GM18867 (cell line): ENCODE results near the gene GLTP.
"Not testable (repeated sequence)": the region's sequence is repeated elsewhere in the genome, so short reads cannot be mapped to it uniquely, and the experiment has no call there.

Experiments used
- ATAC-seq: cut with Tn5 transposase; IDR thresholded peaks from one replicate; pipeline ENCODE4 v1.9.1; 2021; ENCODE audit warnings: mild to moderate bottlenecking, moderate library complexity; ENCODE audit not compliant: unreplicated experiment

GLTP gene

GRCh38 chr12:109905301-109905700, 25.0 kb upstream of the GLTP start:
- ATAC-seq = no peak

DNA sequence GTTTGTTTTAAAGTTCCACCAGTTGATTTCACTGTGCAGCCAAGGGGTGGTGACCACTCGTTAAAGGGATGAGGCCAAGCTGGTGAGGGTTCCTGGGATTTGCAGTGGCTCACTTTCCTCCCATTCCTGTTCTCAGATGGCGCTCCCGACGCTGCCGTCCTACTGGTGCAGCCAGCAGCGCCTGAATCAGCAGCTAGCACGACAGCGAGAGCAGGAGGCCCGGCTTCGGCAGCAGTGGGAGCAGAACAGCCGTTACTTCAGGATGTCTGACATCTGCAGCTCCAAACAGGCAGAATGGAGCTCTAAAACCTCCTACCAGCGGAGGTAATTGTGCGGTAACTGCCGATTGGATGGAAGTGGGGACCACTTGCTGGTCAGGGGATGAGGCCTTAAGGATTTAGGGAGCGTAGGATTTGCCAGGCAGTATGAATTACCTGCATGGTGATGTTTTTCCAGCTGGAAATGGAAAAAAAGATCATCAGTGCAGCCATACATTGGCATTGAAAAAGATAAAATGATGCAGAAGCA, 22.6 kb upstream of the GLTP start:
- no peak for ATAC-seq

DNA sequence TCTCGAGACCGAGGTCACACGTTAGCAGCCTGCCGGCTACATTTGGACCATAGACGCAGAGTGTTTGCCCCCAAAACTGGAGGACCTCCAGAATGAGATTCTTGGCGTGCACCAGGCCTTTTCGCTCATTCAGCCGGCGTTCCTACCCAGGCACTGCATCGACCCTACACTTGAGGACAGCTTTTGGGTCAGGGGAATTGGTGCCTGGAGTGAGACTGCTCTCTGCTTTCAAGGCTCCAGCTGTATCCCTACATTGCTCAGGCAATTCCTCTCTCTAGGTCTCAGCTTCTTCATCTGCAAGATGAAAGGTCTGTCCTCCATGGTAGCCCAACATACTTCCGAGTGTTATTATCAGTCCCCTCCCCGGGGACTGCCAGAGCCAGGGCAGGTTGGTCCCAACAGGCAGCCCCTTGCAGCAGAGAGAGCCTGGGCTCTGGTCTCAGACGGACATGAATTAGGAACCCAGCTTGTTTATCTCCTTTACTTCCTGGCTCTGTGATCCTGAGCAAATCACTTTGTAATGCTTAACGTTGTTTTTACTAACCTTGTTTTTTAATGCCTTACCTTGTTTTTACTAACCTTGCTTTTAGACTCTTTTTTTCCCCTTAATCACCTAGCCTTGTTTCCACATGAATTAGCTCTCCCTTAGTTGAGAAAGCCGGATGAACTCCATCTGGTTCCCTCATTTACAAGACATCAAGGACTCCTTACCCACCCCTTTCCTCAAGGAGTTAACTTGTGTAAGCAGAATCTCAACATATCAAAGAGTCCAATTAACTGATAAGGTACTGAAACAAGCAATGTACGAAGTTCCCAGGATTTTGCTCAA, 20.6 kb upstream of the GLTP start:
- ATAC-seq = peak; percentile 19

DNA sequence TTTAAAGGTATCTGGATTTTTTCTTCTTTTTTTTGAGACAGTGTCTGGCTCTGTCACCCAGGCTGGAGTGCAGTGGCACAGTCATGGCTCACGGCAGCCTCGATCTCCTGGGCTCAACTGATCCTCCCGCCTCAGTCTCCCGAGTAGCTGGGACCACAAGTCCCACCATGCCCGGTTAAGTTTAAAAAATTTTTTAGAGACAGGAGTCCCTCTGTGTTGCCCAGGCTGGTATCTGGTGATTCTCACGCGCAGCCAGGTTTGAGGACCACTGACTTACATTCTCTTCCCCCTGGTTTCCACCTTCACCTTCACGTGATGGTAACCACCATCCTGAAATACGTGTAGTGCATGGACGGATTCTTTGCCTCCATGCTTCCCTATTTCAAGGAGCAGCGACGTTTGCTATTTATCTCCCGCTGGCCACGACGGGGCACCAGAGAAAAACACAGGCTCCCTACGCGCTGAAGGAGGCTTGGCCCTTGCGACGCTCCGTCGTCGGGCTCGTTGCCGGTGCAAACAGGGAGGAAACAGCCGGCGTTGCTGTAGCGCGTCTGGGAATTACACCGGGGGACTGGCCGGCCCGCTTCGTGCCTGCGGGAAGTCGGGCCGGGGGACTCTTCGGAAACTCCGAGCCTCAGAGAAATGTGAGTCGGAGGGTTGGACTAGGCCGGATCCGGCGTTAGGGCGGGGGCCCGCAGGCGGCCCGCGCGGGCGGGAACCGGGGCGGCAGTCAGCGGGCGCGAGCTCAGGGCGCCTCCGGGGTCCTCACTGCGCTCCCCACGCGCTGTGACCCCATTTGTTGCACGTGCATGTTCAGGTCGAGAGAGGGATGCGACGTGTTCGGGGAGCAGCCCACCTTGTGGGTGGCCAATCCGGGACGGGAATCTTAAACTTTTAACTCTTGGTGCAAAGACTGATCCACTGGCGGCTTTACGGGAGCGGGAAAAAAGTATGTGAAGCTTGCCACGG, 19.7 kb upstream of the GLTP start, which contains the start of gene TCHP:
Gene TCHP, plus strand, starts transcription at position 492 of the 969 bp plus-strand sequence. CDS start 2,753 bp downstream, outside the sequence.
- peak; percentile 62 for ATAC-seq

DNA sequence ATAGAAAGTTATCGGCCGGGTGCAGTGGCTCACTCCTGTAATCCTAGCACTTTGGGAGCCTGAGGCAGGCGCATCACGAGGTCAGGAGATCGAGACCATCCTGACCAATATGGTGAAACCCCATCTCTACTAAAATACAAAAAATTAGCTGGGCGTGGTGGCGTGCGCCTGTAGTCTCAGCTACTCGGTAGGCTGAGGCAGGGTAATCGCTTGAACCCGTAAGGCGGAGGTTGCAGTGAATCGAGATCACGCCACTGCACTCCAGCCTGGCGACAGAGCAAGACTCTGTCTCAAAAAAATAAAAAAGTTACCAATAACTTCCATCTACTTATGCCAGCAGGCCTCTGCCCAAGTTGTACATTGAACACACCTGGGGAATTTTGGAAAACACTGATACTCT, 19.0 kb upstream of the GLTP start:
- not testable (repeated sequence) for ATAC-seq

GRCh38 chr12:109897029-109897428, 16.7 kb upstream of the GLTP start:
- no peak for ATAC-seq

GRCh38 chr12:109896188-109896587, 15.8 kb upstream of the GLTP start:
- ATAC-seq = no peak

DNA sequence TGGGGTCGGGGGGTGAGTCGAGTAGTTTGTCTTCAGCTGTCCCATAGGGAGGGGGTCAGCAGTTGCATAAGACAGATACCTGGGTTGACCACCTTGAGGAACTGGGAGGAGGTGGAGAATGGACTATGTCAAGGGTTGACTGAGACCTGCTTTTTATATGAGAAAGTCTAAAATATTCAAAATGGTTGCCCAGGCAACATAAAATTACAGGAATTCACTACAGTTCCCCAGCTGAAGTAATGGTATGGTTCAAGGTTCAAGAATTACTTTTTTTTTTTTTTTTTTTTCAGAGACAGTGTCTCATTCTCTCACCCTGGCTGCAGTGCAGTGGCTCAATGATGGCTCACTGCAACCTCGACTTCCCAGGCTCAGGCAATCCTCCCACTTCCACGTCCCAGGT, 14.6 kb upstream of the GLTP start:
- no peak for ATAC-seq

- no peak for ATAC-seq
These were observed 13.1 kb upstream of the GLTP start for GRCh38 chr12:109893261-109893995.

- peak; percentile 73 for ATAC-seq
These were observed 12.4 kb upstream of the GLTP start for GRCh38 chr12:109892748-109893147.

- no peak for ATAC-seq
These were observed 11.9 kb upstream of the GLTP start for GRCh38 chr12:109892165-109892715.

DNA sequence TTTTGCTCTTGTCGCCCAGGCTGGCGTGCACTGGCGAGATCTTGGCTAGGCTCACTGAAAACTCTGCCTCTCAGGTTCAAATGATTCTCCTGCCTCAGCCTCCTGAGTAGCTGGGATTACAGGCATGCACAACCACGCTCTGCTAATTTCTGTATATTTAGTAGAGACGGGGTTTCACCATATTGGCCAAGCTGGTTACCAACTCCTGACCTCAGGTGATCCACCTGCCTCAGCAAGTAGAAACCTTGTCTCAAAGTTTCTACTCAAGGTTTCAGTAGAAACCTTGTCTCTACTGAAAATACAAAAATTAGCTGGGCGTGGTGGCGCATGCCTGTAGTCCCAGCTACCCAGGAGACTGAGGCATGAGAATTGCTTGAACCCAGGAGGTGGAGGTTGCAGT, 11.4 kb upstream of the GLTP start:
- not testable (repeated sequence) for ATAC-seq

DNA sequence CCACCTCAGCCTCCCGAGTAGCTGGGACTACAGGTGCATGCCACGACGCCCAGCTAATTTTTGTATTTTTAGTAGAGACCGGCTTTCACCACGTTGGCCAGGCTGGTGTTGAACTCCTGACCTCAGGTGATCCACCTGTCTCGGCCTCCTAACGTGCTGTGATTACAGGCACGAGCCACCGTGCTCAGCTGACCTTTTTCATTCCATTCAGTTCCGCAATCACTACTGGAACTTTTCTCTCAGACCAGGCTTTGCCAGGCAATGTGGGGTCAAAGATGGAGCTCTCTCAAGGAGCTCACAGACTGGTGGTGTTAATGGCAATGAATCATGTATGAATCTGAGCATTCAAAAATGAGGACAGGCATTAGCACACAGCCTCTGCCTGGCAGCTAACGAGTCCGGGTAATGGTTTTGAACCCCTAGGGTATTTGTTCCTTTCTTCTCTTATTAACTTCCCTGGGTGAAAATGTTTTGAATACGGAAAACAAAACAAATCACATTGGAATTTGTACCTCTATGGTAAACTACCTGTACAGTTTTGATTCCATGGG, 10.4 kb upstream of the GLTP start:
- ATAC-seq = no peak

DNA sequence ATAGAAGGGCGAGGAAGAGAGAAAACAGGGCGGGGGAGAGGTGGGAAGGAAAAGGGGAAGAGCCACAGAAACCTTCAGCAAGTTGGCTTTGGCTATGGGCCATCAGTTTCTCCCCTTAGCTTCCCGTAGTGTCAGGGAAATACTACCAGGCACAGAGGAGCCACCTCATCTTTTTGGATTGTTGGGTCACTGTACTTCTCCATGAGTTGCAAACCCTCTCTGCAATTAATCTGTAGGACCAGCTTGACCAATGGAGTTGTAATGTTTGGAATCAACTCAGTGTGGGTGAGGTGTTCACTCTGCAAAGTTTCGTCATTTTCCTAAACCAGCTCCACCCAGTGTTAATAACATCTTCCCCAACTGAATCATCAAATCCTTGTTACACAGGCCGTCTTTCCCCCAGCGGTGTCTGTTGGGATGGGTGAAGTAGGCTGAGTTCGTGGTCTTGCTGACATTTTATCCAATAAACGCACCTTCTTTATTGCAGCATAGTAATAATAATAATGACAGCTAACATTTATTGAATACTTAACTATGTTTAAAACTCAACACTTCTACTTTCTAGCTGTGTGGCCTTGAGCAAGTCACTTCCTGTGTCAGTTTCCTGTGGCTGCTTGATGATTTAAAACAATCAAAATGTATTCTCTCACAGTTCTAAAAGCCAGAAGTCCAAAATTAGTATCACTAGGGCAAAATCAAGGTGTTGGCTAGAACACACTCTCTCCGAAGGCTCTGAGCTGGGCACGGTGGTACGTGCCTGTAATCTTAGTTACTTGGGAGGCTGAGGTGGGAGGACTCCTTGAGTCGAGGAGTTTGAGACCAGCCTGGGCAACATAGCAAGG, 8.1 kb upstream of the GLTP start:
- ATAC-seq = peak; percentile 44

- ATAC-seq = no peak
These were observed 5.3 kb upstream of the GLTP start for GRCh38 chr12:109885616-109886015.

GRCh38 chr12:109883461-109883860, 3.1 kb upstream of the GLTP start:
- ATAC-seq = no peak

DNA sequence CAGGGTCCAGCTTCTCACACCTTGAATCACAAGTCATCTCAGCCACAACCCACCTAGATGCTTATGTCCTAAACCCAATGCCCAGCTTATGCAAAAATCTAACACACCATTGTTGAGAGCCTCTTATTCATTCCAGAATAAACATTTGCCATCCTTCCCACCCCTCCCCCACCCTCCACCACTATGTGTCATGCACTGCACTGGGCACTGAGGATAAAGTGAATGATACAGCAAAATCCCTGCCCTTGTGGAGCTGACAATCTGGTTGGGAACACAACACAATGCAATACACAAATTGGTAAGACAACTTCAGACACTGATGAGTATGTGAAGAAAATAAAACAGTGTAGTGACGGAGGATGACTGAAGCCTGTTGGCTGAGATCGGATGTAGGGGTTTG, 1.4 kb upstream of the GLTP start:
- no peak for ATAC-seq

GRCh38 chr12:109880938-109881337, 597 bp upstream of the GLTP start:
- ATAC-seq = no peak

DNA sequence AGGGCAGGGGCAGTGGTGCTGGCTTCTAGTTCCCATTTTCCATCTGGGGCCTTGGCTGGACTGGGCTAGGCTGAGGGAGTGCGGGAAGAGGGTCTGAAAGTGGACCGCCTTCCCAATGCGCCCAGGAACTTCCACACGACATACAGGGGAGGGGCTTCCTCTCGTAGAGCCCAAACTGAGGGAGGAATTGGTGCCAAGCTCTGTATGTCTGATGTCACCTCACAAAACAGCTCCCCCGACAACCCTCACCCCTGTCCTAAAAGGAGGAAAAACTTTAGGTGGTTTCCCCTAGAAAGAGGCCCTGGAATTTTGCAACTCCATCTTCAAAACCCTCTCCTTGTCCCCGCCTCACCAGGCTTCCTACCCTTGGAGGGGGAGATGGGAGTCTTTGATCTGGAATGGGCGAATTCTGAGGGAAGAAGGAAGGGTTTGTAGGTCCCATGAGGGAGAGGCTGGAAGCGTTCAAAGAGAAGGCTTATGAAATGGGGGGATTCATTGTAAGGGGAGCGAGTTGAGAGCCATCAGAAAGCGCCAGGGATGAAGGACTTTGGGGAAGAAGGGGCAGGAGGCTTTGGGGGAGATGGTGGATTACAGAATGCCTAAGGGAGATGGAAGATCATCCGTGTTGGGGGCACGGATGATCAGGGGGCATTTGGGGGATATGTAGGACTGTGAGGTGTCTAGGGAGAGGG, 844 bp downstream of the GLTP start:
- ATAC-seq = no peak
